MG63 (cell line): ENCODE measurements around the gene XRCC1. TPM values are rescaled to one million over a fixed set of nuclear protein-coding genes. Genes with fewer than 3 reads are reported as not detected.
"Not testable (repeated sequence)": the region's sequence is repeated elsewhere in the genome, so short reads cannot be mapped to it uniquely, and the experiment has no call there.

Experiments
- DNase-seq: peaks from one replicate; pipeline ENCODE4 v3.0.0-alpha.2; 2020
- H3K27me3 ChIP-seq: fragments of 250-450 bp; sonication (Bioruptor Pico); 2 replicates; pipeline ENCODE4 v1.5.1; 2020; ENCODE audit warnings: mild to moderate bottlenecking, moderate library complexity
- H3K36me3 ChIP-seq: fragments of 250-450 bp; sonication (Bioruptor Pico); 2 replicates; pipeline ENCODE4 v1.5.1; 2020; ENCODE audit warnings: mild to moderate bottlenecking, moderate library complexity
- H3K4me3 ChIP-seq: fragments of 250-450 bp; sonication (Bioruptor Pico); 2 replicates; pipeline ENCODE4 v1.5.1; 2020; ENCODE audit warnings: mild to moderate bottlenecking, moderate library complexity
- H3K9me3 ChIP-seq: fragments of 250-450 bp; sonication (Bioruptor Pico); 2 replicates; pipeline ENCODE4 v1.5.1; 2020; ENCODE audit warnings: mild to moderate bottlenecking, moderate library complexity
- total RNA-seq: library from RNA; depleted of rRNA; stranded (reverse); fragments of >200 nt; shearing (Covaris generic); gene quantifications from 2 replicates; pipeline ENCODE4 v1.2.3, GENCODE V29; 2014; ENCODE audit warnings: low replicate concordance

Gene XRCC1
- total RNA-seq, 1 experiment from 2014 or later, result 59.3 TPM

- no peak for DNase-seq
Measured at GRCh38 chr19:43607238-43608205, 32.2 kb upstream of the XRCC1 start.

GRCh38 chr19:43606569-43607229 is 31.4 kb upstream of the XRCC1 start:
- Histone ChIP-seq H3K4me3 (no peak overlapping the region), H3K27me3 (no peaks in the 10 kb centered on the region), H3K36me3 (peaks cover 19% of the 10 kb centered on the region), H3K9me3 (no peaks in the 10 kb centered on the region)
- no peak for DNase-seq

More at GRCh38 chr19:43607238-43608205, 32.2 kb upstream of the XRCC1 start:
- no peak overlapping the region for H3K4me3 ChIP-seq
- H3K27me3 ChIP-seq, result no peaks in the 10 kb centered on the region
- peaks cover 22% of the 10 kb centered on the region for H3K36me3 ChIP-seq
- no peaks in the 10 kb centered on the region for H3K9me3 ChIP-seq

DNA sequence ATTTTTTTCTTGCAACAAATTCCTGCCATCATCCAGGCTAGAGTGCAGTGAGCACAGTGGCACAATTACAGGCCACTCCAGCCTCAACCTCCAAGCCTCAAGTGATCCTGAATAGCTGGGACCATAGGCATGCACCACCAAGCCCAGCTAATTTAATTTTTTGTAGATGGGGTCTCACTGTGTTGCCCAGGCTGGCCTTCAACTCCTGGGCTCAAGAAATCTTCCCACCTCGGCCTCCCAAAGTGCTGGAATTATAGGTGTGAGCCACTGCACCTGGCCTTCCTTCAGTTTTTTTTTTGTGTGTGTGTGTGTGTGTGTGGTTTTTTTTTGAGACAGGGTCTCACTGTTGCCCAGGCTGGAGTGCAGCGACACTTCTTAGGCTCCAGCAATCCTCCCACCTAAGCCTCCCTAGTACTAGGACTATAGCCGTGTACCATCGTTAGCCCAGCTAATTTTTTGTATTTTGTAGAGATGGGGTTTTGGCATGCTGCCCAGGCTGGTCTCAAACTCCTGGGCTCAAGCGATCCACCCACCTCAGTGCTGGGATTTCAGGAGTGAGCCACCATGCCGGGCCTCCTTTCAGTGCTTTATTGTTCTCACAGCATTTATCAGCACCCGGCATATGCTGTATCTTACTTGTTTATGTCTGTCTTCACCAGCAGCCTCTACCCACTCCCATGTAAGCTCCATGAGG is 30.7 kb upstream of the XRCC1 start:
- peaks cover 24% of the 10 kb centered on the region for H3K36me3 ChIP-seq
- no peaks in the 10 kb centered on the region for H3K9me3 ChIP-seq
- H3K27me3 ChIP-seq, result no peaks in the 10 kb centered on the region
- no peak overlapping the region for H3K4me3 ChIP-seq
- DNase-seq, result no peak

DNA sequence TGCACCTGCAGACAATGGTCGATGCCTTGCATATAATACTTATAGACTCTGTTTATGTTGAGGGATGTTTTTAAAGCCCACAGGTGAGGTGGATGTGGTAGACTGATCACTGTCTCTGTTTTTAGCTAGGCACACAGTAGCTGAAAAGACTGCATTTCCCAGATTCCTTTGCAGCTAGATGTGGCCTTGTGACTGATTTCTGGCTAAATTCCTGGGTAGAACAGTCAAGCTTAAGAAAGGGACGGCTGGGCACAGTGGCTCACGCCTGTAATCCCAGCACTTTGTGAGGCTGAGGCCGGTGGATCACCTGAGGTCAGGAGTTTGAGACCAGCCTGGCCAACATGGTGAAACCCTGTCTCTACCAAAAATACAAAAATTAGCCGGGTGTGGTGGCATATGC is 25.0 kb upstream of the XRCC1 start:
- peaks cover 36% of the 10 kb centered on the region for H3K36me3 ChIP-seq
- not testable (repeated sequence) for H3K27me3 ChIP-seq, DNase-seq, H3K9me3 ChIP-seq, H3K4me3 ChIP-seq

DNA sequence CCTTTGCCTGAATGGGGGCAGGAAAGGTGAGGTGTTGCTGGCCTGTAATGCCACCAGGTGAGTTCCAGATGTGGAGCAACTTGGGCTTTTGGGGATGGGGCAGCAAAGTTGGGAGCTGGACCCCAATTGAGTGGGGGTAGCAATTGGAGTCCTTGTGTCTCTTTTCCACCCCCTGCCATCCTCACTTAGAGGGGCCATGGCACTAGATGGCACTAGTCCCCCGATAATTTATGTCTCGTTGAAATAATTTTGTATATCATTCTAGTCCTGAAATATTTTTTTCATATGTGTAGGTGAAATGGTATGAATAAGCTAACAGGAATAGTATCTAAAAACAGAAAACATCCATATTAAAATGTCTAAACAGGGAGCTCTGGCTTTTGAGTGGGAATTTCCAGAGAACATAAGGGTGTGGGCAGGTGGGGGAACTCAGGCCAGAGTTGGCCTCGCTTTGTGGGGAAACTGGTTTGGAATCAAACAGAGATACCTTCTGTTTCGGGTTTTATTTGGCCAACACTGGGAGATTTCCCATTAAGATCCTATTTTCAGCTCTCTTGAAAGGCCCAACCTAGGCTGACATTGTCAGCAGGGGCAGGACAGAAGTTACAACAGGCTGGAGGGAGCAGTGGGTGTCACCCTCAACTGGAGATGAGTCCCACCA is 24.4 kb upstream of the XRCC1 start:
- no peak for DNase-seq
- Histone ChIP-seq H3K27me3 (no peaks in the 10 kb centered on the region), H3K9me3 (no peaks in the 10 kb centered on the region), H3K4me3 (no peak overlapping the region), H3K36me3 (peaks cover 38% of the 10 kb centered on the region)

GRCh38 chr19:43598445-43599240 is 23.3 kb upstream of the XRCC1 start:
- peaks cover 50% of the 10 kb centered on the region for H3K36me3 ChIP-seq
- no peaks in the 10 kb centered on the region for H3K9me3 ChIP-seq
- H3K27me3 ChIP-seq, result no peaks in the 10 kb centered on the region
- DNase-seq, result no peak
- H3K4me3 ChIP-seq, result no peak overlapping the region

- Histone ChIP-seq H3K27me3 (no peaks in the 10 kb centered on the region), H3K4me3 (peak overlapping the region; percentile 66), H3K9me3 (no peaks in the 10 kb centered on the region), H3K36me3 (peaks cover 55% of the 10 kb centered on the region)
- DNase-seq, result no peak
Measured at GRCh38 chr19:43597876-43598275, 22.5 kb upstream of the XRCC1 start.

GRCh38 chr19:43596842-43597461 is 21.6 kb upstream of the XRCC1 start:
- no peaks in the 10 kb centered on the region for H3K9me3 ChIP-seq
- DNase-seq, result no peak
- H3K4me3 ChIP-seq, result peak overlapping the region; percentile 66
- H3K36me3 ChIP-seq, result peaks cover 57% of the 10 kb centered on the region
- no peaks in the 10 kb centered on the region for H3K27me3 ChIP-seq

DNA sequence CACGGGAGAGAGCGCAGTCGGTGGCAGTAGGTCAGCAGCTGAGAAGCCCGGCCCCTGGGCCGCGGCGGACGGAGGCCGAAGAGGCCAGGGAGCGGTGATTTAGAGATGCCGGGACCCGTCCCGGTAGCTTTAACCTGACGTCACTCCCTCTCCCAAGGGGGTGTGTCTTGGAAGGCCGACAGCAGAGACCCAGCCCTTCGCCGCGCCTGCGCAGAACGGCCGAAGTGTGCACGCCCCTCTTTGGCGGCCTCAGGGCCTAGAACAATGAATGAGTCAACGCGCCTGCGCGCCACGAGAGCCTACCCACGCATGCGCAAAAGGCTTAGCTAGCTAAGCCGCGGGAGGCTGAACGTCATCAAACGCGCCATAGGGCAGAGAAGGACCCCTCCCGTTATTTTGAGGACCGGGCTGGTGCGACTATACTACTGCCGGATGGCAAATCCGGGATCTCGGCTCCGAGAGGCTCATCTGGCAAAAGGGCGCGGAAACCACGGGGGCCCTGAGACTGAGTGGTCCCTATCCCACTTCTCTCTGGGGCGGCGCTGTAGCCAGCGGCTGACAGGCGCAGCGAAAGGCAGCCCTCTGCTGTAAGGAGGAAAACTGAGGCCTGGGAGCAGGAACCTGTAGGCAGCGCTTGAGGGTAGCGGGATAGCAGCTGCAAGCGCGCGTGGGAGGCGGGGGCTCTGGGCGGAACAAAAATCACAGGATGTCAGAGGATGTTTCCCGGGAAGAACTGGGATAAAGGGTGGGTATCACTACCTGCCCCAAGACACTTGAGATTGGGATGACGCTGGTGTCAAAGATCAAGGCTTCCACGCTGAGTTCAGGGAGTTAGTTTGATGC is 20.9 kb upstream of the XRCC1 start, which contains the start of the genes IRGQ and ZNF576:
Gene IRGQ (minus strand): TSS at position 136 of the 843 bp plus-strand sequence. CDS start 796 bp downstream, outside the sequence.
Gene ZNF576 (plus strand): TSS at position 597 of the 843 bp plus-strand sequence. CDS start 514 bp downstream, outside the sequence.
- Histone ChIP-seq H3K9me3 (no peaks in the 10 kb centered on the region), H3K4me3 (peak within 1 kb of the TSS; percentile 66), H3K27me3 (no peaks in the 10 kb centered on the region), H3K36me3 (peaks cover 52% of the 10 kb centered on the region)
- peak; percentile 98 for DNase-seq

DNA sequence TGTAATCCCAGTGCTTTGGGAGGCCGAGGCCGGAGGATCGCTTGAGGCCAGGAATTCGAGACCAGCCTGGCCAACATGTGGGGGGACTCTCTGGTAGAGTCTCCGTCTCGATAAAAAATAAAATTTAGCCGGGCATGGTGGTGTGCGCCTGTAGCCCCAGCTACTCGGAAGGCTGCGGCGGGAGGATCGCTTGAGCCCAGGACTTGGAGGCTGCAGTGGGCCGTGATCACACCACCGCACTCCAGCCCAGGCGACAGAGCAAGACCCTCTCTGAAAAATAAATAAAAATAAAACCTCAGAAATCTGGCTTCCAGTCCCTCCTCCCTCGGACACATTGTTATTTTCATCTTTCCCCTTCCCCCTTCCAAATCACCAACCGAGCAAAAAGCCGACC is 20.3 kb upstream of the XRCC1 start:
- peak overlapping the region; percentile 66 for H3K4me3 ChIP-seq
- peaks cover 50% of the 10 kb centered on the region for H3K36me3 ChIP-seq
- no peaks in the 10 kb centered on the region for H3K27me3 ChIP-seq
- DNase-seq, result no peak
- no peaks in the 10 kb centered on the region for H3K9me3 ChIP-seq

DNA sequence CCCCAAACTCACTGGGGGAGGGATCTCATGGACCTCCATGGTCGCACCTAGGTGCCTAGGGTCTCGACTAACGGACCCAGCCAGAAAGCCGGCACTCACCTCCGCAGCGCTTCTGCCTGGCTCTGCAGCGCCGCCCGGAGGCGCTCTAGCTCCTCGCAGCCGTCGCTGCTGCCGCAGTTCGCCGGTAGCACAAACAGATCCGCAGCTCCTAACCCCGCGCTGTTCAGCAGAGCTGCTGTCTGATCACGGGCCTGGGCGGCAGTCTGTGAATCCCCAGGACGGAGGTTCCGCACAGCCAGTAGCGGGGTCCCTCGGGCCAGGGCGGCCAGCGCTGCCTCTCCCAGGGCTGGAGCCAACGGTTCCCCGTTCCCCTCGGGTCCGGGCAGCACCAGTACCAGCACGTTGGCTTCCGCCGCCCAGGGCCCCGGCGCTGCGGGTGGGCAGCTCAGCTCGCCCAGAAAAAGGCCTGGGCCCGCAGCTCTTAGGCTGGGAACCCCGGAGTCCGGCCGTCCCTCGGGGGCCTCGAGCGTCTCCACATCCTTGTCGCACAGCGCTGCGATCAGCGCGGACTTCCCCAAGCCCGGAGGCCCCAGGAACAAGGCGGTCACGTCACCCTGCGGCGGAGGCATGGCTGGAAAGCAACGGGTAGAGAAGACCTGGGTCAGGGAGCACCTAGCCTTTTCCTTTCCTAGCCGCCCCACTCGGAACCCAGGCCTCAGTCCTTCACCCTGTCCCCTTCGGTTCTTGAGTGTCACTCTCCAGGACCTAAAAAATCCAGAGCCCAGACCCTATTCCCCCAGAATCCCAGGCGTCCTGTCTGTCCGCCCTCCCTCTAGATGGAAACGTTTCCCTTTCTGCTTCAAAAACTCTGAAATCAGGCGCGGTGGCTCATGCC is 19.6 kb upstream of the XRCC1 start:
- peak; percentile 62 for DNase-seq
- H3K36me3 ChIP-seq, result peaks cover 46% of the 10 kb centered on the region

GRCh38 chr19:43594081-43594697 is 18.9 kb upstream of the XRCC1 start:
- no peak for DNase-seq
- no peaks in the 10 kb centered on the region for H3K9me3 ChIP-seq
- H3K27me3 ChIP-seq, result no peaks in the 10 kb centered on the region
- H3K36me3 ChIP-seq, result peaks cover 47% of the 10 kb centered on the region
- H3K4me3 ChIP-seq, result peak overlapping the region; percentile 66

More for the DNA sequence above, 19.6 kb upstream of the XRCC1 start:
- no peaks in the 10 kb centered on the region for H3K9me3 ChIP-seq
- H3K4me3 ChIP-seq, result peak overlapping the region; percentile 66
- H3K27me3 ChIP-seq, result no peaks in the 10 kb centered on the region

- no peak for DNase-seq
Measured at GRCh38 chr19:43592800-43593350, 17.5 kb upstream of the XRCC1 start.

More at GRCh38 chr19:43592800-43593350, 17.5 kb upstream of the XRCC1 start:
- Histone ChIP-seq H3K27me3 (no peaks in the 10 kb centered on the region), H3K36me3 (peaks cover 41% of the 10 kb centered on the region), H3K9me3 (no peaks in the 10 kb centered on the region), H3K4me3 (no peak overlapping the region)
